HG02870 (cell line): ENCODE measurements around the gene GDI1.
A peak's percentile ranks its signal among the peaks of the same experiment; 100 is the strongest.

Experiments used
- ATAC-seq: cut with Tn5 transposase; IDR thresholded peaks from one replicate; pipeline ENCODE4 v1.9.1; 2021; ENCODE audit warnings: mild to moderate bottlenecking, moderate library complexity; ENCODE audit not compliant: unreplicated experiment

Gene GDI1

GRCh38 chrX:154408659-154409221, 28.2 kb upstream of the GDI1 start:
- ATAC-seq: no peak

GRCh38 chrX:154409222-154409871, 27.6 kb upstream of the GDI1 start, which contains the start of gene DNASE1L1:
TSS of gene DNASE1L1 (minus strand) at chrX:154409254. CDS start at chrX:154405568, 3,686 bp downstream.
- no peak for ATAC-seq

DNA sequence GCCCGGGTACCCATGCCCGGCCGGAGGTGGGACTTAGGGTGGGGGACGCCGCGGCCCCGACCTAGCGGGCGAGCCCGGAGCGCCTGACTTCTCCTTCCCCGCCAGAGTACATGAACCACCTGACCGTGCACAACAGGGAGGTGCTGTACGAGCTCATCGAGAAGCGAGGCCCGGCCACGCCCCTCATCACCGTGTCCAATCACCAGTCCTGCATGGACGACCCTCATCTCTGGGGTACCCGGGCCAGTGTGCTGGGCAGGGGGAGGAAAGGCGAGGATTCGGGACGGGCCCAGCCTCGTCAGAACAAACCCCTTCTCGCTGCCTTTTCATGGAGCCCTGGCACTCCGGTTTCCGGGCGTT, 25.0 kb upstream of the GDI1 start:
- peak; percentile 54 for ATAC-seq

DNA sequence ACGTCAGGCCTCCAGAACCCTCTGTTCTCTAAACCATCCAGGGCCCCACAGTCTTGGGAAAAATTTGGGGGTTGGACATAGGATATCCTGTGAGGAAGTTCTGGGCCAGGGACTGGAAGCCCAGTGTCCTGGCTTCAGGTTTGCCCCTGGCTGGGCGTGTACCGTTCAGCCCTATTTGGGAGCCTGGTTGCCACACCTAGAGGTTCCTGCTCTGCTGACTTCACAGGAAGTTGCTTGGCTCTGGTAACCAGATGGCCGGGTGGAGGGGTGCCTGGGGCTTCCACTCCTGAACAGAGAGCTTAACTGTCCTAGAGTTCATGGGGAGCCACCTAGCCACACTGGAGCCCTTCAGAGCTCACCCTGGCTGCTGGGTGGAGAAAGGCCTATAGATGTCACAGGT, 24.5 kb upstream of the GDI1 start:
- no peak for ATAC-seq

DNA sequence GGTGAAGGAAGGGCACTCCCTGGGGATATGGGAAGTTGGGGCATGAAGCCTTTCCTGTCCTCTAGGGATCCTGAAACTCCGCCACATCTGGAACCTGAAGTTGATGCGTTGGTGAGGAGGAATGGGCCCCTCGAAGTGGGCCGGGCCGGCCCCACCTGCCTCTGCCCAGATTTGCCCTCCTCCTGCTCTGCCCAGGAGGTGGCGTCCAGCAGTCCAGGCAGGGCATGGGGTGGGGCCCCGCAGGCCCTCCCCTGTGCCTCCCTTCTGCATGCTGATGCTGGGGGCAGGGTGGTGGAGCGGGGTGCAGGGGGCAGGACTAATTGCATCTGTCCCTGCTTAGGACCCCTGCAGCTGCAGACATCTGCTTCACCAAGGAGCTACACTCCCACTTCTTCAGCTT, 23.8 kb upstream of the GDI1 start:
- ATAC-seq: no peak

GRCh38 chrX:154417157-154417556, 19.8 kb upstream of the GDI1 start:
- no peak for ATAC-seq

GRCh38 chrX:154419189-154419588, 17.8 kb upstream of the GDI1 start:
- no peak for ATAC-seq

- no peak for ATAC-seq
Observed at GRCh38 chrX:154419688-154420401, 17.1 kb upstream of the GDI1 start.

DNA sequence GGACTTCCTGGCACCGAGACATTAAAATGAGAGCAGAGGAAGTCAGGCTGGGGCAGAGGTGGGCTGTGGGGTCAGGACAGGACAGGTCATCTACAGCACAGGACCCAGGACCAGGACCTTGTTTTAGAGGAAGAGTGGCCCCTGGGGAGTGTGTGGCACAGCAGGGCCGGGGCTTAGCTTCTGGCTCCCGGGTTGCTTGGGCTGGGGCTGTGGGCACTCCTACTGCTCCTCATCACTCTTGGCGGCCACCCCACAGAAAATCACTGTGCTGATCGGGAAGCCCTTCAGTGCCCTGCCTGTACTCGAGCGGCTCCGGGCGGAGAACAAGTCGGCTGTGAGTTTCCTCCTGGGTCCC, 16.6 kb upstream of the GDI1 start:
- ATAC-seq: no peak

DNA sequence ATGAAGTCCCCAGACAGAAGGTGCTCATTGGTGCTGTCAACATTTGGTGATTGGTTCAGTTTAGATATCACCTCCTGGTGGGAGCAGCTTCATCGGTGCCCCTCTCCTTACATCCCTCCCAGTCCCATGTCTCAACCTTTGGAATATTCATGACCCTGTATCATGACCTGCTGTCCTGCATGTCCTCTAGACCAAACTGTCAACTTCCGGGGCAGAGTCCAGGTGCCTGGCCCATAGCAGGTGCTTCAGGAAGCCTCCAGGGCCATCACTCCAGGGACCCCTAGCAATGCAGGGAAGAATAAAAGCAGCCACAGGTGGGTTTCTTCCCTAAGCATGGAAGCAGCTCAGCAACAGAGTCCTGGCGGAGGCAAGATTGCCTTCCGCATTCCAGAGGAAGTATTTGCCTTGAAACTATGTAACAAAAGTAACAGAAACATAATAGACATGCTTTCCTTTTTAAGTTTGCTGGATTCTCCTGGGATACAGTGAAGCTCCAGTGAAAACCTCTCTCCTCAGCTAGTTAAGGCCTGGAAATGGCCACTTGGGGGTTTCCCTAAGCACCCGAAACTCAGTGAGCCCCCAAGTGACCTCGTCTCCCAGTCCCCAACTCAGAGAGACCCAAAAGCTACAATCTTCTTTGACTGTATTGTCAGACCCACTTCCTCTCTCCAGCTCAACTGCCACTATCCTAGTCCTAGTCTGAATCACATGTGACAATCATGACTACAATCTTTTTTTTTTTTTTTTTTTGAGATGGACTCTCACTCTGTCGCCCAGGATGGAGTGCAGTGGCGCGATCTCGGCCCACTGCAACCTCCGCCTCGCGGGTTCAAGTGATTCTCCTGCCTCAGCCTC, 9.8 kb upstream of the GDI1 start:
- no peak for ATAC-seq

DNA sequence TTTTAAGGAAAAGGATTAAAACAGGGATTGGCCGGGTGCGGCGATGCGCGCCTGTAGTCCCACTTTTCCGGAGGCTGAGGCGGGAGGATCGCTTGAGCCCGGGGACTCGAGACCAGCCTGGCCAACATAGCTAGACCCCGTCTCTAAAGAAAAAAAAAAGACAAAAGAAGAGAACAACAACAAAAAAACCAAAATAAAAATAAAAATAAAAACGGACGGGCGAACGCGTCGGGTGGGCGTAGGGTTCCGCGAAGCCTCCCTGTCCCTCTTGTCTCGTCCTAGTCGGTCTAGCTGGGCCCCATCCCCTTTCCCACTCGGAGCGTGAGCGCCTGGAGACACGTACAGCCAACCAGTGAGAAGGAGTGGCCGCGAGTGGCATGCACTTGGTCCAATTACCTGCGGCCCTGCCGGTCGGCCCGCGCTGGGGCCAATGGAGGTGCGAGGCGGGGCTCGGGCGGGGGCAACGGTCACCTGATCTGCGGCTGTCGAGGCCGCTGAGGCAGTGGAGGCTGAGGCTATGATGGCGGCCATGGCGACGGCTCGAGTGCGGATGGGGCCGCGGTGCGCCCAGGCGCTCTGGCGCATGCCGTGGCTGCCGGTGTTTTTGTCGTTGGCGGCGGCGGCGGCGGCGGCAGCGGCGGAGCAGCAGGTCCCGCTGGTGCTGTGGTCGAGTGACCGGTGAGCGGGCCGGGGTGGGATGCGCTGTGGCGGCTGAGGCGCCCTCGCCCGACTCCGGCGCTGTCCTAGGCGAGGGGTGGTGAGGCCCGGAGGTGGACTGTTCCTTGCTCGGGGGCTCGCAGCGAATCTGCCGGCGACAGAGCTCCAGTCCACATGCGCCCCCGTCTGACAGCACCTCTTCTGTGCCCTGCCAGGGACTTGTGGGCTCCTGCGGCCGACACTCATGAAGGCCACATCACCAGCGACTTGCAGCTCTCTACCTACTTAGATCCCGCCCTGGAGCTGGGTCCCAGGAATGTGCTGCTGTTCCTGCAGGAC, 8.5 kb upstream of the GDI1 start, which contains the start of gene ATP6AP1:
Gene ATP6AP1, plus strand, starts transcription at position 502 of the 996 bp plus-strand sequence. Its CDS starts 16 bp downstream, at position 518.
- peak; percentile 95 for ATAC-seq

- ATAC-seq: no peak
Observed at GRCh38 chrX:154429711-154430110, 7.2 kb upstream of the GDI1 start.

DNA sequence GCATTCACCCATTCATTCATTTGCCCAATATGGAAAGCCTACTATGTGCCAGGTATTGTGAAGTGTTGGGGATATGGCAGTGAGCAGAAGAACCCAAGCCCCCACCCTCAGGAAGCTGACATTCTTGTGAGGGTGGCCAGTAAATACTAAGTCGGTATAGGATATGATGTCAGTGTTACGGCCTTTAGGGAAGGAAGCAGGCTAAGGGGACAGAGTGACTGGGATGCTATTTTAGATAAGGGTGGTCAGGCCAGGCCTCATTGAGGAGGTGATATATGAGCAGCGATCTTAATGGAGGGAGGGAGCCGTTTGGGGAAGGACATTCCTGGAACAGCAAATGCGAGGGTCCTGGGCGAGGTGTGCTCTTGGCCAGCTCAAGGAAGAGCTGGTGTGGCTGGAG, 6.5 kb upstream of the GDI1 start:
- ATAC-seq: no peak

GRCh38 chrX:154430916-154431315, 6.0 kb upstream of the GDI1 start:
- no peak for ATAC-seq

DNA sequence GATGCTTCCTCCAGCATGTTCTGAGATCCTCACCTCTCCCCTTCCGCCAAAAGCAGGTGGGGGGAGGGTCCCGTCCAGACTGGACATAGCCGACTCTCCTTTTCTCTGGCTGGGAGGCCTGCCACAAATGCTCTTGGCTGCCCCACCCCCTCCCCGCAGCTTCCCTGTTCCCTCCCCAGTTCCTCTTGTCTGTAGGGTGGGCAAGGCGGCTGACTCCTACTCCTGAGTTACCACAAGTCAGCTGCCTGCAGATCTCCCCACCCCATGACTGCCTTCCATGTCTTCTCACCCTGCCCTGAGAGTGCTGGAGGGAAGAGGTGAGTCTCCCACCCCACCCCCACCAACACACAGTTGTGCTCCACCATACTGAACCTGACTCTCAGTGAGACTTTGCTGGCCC, 5.6 kb upstream of the GDI1 start:
- ATAC-seq: no peak

DNA sequence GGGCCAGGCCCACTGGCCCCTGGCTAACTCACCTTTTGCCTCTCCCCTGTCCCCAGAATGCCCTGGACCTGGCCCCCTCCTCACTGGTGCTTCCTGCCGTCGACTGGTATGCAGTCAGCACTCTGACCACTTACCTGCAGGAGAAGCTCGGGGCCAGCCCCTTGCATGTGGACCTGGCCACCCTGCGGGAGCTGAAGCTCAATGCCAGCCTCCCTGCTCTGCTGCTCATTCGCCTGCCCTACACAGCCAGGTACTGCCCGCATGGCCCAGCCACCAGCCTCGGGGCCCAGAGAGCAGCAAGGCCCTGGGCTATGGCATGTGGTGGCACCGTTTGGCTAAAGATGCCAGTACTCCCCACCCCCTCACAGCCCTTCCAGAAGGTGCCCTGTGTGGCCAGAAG, 4.7 kb upstream of the GDI1 start:
- no peak for ATAC-seq

DNA sequence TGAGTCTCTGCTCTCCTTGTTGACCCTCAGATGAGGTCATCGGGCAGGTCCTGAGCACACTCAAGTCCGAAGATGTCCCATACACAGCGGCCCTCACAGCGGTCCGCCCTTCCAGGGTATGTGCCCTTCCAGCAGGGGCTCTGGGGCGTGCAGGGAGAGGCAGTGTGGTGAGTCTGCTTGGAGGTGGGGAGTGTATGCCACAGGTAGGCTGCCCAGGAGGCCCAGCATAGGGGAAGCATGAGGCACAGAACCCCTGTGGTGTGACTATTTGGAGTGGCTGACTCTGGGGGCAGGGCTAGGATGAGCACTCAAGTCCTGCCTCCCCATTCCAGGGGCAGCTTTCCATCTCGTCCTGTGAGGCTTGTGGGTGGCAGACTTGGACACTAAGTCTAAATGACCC, 3.3 kb upstream of the GDI1 start:
- ATAC-seq: no peak

DNA sequence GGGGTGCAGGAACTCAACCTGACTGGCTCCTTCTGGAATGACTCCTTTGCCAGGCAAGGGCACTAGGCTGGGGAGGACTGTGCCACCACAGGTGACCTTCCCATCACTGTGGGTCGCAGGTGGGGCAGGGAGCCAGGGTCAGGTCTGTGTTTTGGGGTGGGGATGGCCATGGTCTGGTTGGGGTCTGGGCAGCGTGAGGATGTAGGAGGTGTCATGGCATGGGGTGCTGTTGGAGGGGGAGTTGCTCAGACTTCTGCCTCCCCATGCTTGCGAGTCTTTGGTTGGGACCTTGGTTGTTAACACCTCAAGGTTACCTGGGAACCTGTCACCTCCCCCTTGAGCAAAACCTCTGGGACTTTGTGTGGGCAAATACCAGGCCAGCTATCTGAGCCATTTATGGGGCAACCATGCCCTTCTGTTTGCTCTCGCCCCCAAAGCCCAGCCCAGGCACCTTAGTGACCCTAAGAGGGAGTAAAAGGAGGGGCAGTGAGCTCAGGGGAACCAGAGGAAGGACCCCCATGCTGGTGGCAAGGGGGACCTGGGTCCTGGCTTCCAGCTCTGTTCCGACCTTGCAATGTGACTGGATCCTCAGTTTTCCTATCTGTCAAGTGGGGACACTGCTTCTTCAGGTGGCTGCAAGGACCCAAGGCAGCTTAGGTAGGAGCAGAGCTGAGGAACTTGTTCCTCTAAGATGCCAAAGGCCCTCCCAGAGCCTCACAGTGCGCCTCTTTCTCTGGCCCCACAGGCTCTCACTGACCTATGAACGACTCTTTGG, 2.4 kb upstream of the GDI1 start:
- no peak for ATAC-seq

- no peak for ATAC-seq
Observed at GRCh38 chrX:154435171-154435733, 1.7 kb upstream of the GDI1 start.
